CD1c-positive myeloid dendritic cell (primary cell): ENCODE results near the gene ORC4.
"Not testable (repeated sequence)": the region's sequence is repeated elsewhere in the genome, so short reads cannot be mapped to it uniquely, and the experiment has no call there.

ENCODE experiments used
- DNase-seq: peaks from one replicate; pipeline ENCODE4 v3.0.0-alpha.2; 2016; ENCODE audit errors: extremely low spot score

ORC4 gene

GRCh38 chr2:148014616-148015015, 5.9 kb downstream of the ORC4 start:
- no peak for DNase-seq

GRCh38 chr2:148013876-148014275, 6.7 kb downstream of the ORC4 start:
- no peak for DNase-seq

- DNase-seq: not testable (repeated sequence)
Measured at GRCh38 chr2:148008411-148008810, 12.1 kb downstream of the ORC4 start.

GRCh38 chr2:148007219-148007900, 13.2 kb downstream of the ORC4 start:
- DNase-seq: no peak

GRCh38 chr2:148006249-148007007, 14.1 kb downstream of the ORC4 start:
- no peak for DNase-seq

- not testable (repeated sequence) for DNase-seq
Measured at GRCh38 chr2:148002420-148002819, 18.1 kb downstream of the ORC4 start.

GRCh38 chr2:148000095-148000494, 20.4 kb downstream of the ORC4 start:
- no peak for DNase-seq

GRCh38 chr2:147999126-147999525, 21.4 kb downstream of the ORC4 start:
- no peak for DNase-seq

- no peak for DNase-seq
Measured at GRCh38 chr2:147998203-147998602, 22.3 kb downstream of the ORC4 start.

GRCh38 chr2:147996828-147997227, 23.7 kb downstream of the ORC4 start:
- no peak for DNase-seq

- DNase-seq: not testable (repeated sequence)
Measured at GRCh38 chr2:147994965-147995364, 25.6 kb downstream of the ORC4 start.

GRCh38 chr2:147989809-147990403, 30.6 kb downstream of the ORC4 start:
- DNase-seq: peak; percentile 48

- DNase-seq: no peak
Measured at GRCh38 chr2:147989102-147989501, 31.4 kb downstream of the ORC4 start.

- no peak for DNase-seq
Measured at GRCh38 chr2:147980940-147981528, 39.5 kb downstream of the ORC4 start.

- DNase-seq: no peak
Measured at GRCh38 chr2:147977679-147978078, 42.9 kb downstream of the ORC4 start.

GRCh38 chr2:147976102-147976501, 44.4 kb downstream of the ORC4 start:
- no peak for DNase-seq

GRCh38 chr2:147968571-147968970, 52.0 kb downstream of the ORC4 start:
- no peak for DNase-seq

- no peak for DNase-seq
Measured at GRCh38 chr2:147952118-147952517, 68.4 kb downstream of the ORC4 start.

- DNase-seq: no peak
Measured at GRCh38 chr2:147945660-147946059, 74.9 kb downstream of the ORC4 start.

- no peak for DNase-seq
Measured at GRCh38 chr2:147939313-147939712, 81.2 kb downstream of the ORC4 start.

- peak; percentile 56 for DNase-seq
Measured at GRCh38 chr2:147937744-147938349, 82.7 kb downstream of the ORC4 start.
